IPS-NIHi7 (cell line): Measurements from ENCODE around the gene AKAP8L.
A peak's percentile ranks its signal among the peaks of the same experiment; 100 is the strongest.

Source experiments
- DNase-seq: peaks from one replicate; pipeline ENCODE4 v3.0.0; 2012; ENCODE audit warnings: mixed read lengths; ENCODE audit errors: extremely low spot score

AKAP8L gene, protein sequence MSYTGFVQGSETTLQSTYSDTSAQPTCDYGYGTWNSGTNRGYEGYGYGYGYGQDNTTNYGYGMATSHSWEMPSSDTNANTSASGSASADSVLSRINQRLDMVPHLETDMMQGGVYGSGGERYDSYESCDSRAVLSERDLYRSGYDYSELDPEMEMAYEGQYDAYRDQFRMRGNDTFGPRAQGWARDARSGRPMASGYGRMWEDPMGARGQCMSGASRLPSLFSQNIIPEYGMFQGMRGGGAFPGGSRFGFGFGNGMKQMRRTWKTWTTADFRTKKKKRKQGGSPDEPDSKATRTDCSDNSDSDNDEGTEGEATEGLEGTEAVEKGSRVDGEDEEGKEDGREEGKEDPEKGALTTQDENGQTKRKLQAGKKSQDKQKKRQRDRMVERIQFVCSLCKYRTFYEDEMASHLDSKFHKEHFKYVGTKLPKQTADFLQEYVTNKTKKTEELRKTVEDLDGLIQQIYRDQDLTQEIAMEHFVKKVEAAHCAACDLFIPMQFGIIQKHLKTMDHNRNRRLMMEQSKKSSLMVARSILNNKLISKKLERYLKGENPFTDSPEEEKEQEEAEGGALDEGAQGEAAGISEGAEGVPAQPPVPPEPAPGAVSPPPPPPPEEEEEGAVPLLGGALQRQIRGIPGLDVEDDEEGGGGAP

GRCh38 chr19:15418579-15419412 is at the start of gene AKAP8L:
AKAP8L (minus strand) TSS chr19:15418988; CDS start chr19:15418923, 65 bp downstream.
- peak; percentile 98 for DNase-seq

GRCh38 chr19:15467734-15468214 is 49.0 kb upstream of the AKAP8L start:
- no peak for DNase-seq

DNA sequence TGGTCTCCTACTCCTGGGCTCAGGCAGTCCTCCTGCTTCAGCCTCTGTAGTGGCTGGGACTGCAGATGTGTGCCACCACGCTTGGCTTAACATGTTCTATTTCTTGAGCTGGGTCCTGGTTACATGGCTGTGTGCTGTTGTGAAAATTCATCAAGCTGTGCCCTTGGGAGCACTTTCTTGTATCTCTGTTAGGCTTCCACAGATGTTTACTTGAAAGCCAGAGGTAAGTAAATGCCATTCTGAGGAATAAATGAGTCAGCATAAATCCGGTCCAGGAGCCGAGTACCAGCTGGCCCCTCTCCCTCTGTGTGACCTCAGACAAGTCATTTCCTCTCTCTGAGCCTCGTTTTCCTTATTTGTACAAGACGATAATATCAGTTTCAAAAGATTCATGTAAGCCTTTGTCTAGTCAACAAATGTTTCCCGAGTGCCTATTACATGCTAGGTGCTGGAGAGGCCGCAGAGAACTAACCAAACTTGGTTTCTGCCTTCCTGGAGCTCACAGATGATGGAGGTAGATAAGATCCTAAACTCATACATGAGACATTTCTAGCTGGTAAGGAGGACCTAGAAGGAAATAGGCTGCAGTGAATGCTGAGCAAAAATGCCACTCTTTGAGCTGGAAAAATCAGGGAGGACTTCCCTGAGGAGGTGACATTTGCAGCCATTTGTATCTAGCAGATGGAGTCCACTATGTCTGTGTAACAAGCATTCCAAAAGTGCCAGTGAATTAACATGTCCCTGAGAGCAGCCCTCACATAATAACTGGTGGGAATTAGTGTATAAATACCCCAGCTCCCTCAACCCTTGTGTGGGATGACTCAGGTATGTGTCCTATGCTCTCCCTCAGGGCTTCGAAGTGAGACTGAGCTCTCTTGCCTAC is 48.3 kb upstream of the AKAP8L start:
- no peak for DNase-seq

GRCh38 chr19:15464394-15465385 is 45.9 kb upstream of the AKAP8L start, which contains the start of gene RASAL3:
RASAL3 (minus strand) TSS chr19:15464544; CDS start chr19:15464358, 186 bp downstream.
- no peak for DNase-seq

DNA sequence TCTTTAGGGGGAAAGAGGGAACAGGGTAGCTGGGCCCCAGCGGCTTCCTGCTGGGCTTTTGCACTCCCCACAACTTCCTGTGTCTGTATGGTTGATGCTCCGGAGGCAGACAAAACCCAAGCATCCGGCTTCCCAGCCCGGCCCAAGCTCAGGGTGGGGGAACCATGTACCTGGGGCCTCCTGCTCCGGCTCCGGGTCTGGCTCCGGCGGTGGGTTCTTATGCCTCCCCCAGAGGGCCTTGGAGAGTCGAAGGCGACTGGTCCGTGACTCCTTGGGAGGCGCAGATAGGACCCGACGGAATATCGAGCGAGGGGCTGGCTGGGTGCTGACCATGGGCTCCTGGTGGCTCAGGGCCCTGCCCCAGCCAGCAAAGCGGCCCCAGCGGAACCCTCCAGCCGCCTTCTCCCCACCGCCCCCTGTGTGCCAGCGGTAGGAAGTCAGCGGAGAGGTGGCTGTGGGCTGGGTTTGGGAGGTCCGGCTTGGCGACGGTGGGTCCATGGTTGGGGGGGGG is 45.1 kb upstream of the AKAP8L start:
- DNase-seq, result no peak

DNA sequence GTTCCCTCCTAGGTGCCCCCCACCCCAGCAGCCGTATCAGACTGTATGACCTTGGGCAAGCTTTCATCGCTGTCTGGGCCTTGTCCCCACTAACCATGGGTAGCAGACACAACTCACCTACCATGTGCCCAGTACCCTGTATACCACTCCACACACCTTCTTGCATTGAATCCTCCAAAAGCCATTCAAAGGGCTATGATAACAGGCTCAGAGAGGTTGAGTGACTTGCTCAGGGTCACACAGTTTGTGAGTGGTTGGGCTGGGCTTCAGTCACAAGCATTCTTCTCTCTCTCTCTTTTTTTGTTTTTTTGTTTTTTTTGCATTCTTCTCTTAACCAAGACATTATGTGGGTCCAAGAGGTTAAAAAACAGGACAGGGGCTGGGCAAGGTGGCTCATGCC is 42.9 kb upstream of the AKAP8L start:
- no peak for DNase-seq

DNA sequence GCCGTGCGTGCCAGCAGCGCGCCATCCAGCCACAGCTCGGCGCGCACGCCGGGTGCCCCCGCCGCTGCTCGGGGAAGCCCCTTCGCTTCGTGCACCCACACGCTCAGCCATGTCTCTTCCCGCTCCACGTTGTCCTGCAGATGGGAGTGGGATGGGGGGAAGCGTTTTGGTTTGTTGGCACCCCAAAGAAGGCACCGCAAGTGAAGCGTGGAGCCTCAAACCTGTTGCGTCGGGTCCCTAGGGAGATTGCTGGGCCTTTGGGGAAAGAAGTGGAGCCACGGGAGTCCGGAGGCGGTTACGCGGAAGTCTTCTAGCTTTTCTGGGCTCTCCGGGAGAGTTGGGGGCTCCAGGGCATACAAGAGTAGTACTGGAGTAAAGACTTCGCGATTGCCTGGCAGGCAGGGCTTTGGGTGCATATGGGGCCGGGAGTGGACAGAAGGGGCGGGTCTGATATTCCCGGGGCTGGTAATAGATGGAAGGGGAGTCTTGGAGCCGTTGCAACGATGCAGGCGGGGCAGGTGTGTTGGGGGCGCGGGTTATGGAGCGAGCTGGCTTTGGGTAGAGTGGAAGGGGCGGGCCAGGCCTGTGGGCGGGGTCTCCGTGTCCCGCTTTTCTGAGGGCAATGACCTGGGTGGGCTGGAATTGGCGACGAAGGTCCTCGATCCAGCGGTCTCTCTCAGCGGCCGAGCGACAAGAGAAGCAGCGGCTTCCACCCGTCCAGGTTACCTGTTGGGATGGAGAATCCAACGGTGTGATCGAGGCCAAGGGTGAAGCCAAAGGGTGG is 39.1 kb upstream of the AKAP8L start:
- no peak for DNase-seq

GRCh38 chr19:15456871-15457700 is 38.3 kb upstream of the AKAP8L start:
- DNase-seq, result peak; percentile 92

GRCh38 chr19:15456441-15456840 is 37.7 kb upstream of the AKAP8L start:
- no peak for DNase-seq

DNA sequence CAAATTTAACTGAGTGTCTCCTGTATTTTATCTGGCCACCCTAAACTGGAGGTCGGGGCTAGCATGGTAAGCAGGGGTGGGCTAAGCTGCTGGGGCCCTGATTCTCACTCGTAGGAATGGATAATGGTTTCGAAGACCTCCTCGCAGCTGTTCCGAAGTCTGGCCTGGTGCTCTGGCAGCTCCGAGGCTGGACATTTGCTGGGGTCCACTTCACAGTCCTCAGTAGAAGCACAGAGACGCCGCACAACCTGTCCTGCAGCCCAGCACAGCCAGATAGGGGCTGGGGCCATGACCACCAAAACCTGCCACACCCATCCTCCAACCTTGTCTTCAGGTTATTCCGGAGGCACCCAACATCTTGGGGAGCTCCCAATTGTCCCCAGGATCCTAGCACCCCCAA is 37.2 kb upstream of the AKAP8L start:
- DNase-seq, result no peak

- DNase-seq, result no peak
Observed at GRCh38 chr19:15453906-15454860, 35.4 kb upstream of the AKAP8L start.

DNA sequence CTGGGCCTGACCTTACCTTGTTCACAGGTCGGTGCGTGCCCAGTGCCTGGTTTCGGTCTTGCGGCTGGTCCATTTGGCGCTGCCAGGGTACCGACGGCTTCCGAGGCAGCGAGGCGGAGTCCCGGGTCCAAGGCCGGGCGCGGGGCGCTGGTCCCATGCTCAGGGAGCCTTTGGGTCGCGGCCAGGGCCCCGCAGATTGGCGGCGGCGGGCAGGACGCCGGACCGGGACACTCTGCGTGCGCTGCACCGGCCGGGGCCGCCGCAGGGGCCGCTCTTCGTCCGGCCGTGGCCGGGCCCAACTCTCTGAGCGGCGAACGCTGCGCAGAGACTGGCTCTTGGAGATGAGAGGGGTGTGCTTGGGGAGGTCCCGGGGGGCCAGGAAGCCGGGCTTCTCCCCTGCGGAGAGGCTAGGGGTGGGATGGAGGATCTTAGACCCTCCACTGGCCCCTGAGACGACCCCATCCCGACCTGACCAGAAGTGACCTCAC is 34.3 kb upstream of the AKAP8L start:
- DNase-seq, result peak; percentile 65

GRCh38 chr19:15452111-15453047 is 33.6 kb upstream of the AKAP8L start:
- peak; percentile 98 for DNase-seq

DNA sequence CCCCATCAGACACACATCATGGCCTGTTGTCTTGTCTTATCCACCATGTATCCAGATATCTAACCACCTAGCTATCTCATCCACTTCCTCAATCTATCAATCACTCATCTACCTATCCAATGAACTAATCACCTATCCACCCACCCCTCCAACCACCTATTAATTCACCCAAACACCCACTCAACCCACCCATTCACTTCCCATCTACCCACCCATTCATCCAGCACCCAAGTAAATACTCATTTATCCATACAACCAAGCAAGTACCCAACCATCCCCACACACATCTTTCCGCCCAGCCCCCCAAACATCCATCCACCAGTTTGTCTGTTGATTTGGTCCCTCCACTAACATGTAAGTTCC is 31.7 kb upstream of the AKAP8L start:
- DNase-seq, result no peak
